H9 (cell line): Measurements from ENCODE around the gene TBCEL. TPM values are rescaled to one million over a fixed set of nuclear protein-coding genes. Genes with fewer than 3 reads are reported as not detected.

Experiments used
- DNase-seq: peaks from one replicate; pipeline ENCODE4 v3.0.0-alpha.2; 2017
- H2AFZ ChIP-seq: one replicate; pipeline ENCODE4 v1.6.1; 2013; ENCODE audit warnings: mild to moderate bottlenecking, low read length, control low read depth, moderate library complexity
- H2AK5ac ChIP-seq: 2 replicates; pipeline ENCODE4 v1.6.1; 2013; ENCODE audit warnings: low read length, control low read depth, mixed read lengths; ENCODE audit not compliant: insufficient read length
- H2BK120ac ChIP-seq: one replicate; pipeline ENCODE4 v1.6.1; 2013; ENCODE audit warnings: low read depth, mild to moderate bottlenecking, low read length, control low read depth, inconsistent platforms; ENCODE audit not compliant: poor library complexity, severe bottlenecking
- H2BK12ac ChIP-seq: 2 replicates; pipeline ENCODE4 v1.6.1; 2013; ENCODE audit warnings: low read length, control low read depth, mixed read lengths, low read depth; ENCODE audit not compliant: insufficient read length
- H2BK15ac ChIP-seq: 2 replicates; pipeline ENCODE4 v1.6.1; 2013; ENCODE audit warnings: low read depth, low read length, control low read depth
- H2BK20ac ChIP-seq: one replicate; pipeline ENCODE4 v1.6.1; 2013; ENCODE audit warnings: low read depth, mild to moderate bottlenecking, low read length, control low read depth, inconsistent platforms; ENCODE audit not compliant: poor library complexity, severe bottlenecking
- H2BK5ac ChIP-seq: 2 replicates; pipeline ENCODE4 v1.6.1; 2013; ENCODE audit warnings: low read length, control low read depth, mixed read lengths; ENCODE audit not compliant: insufficient read length
- H3K14ac ChIP-seq: 2 replicates; pipeline ENCODE4 v1.6.1; 2013; ENCODE audit warnings: low read length, control low read depth; ENCODE audit not compliant: insufficient read depth
- H3K18ac ChIP-seq: 2 replicates; pipeline ENCODE4 v1.6.1; 2013; ENCODE audit warnings: low read depth, mild to moderate bottlenecking, mixed read lengths, low read length, control low read depth; ENCODE audit not compliant: insufficient read length
- H3K23ac ChIP-seq: 2 replicates; pipeline ENCODE4 v1.6.1; 2013; ENCODE audit warnings: low read length, control low read depth, mixed read lengths, low read depth; ENCODE audit not compliant: insufficient read length
- H3K23me2 ChIP-seq: 2 replicates; pipeline ENCODE4 v1.6.1; 2013; ENCODE audit warnings: low read depth, mild to moderate bottlenecking, mixed read lengths, low read length, control low read depth; ENCODE audit not compliant: insufficient read length, poor library complexity, severe bottlenecking
- H3K27ac ChIP-seq: 2 replicates; pipeline ENCODE4 v1.5.1; 2013; ENCODE audit warnings: low read length, control low read depth, mixed read lengths, low read depth; ENCODE audit not compliant: insufficient read length
- H3K27me3 ChIP-seq: 2 replicates; pipeline ENCODE4 v1.6.1; 2013; ENCODE audit warnings: low read length, control low read depth, inconsistent platforms; ENCODE audit not compliant: insufficient read depth
- H3K4ac ChIP-seq: 2 replicates; pipeline ENCODE4 v1.6.1; 2013; ENCODE audit warnings: low read depth, mild to moderate bottlenecking, control low read depth, inconsistent platforms, low read length, moderate library complexity
- H3K4me1 ChIP-seq: 2 replicates; pipeline ENCODE4 v1.6.1; 2013; ENCODE audit warnings: low read length, control low read depth, inconsistent platforms; ENCODE audit not compliant: insufficient read depth
- H3K4me2 ChIP-seq: 2 replicates; pipeline ENCODE4 v1.6.1; 2013; ENCODE audit warnings: low read length, control low read depth, mixed read lengths; ENCODE audit not compliant: insufficient read length, insufficient read depth
- H3K56ac ChIP-seq: 2 replicates; pipeline ENCODE4 v1.6.1; 2013; ENCODE audit warnings: low read depth, mild to moderate bottlenecking, mixed read lengths, low read length, control low read depth; ENCODE audit not compliant: insufficient read length
- H3K79me1 ChIP-seq: 2 replicates; pipeline ENCODE4 v1.6.1; 2013; ENCODE audit warnings: low read depth, mild to moderate bottlenecking, moderate library complexity, low read length, control low read depth, inconsistent platforms; ENCODE audit not compliant: insufficient read depth, poor library complexity, severe bottlenecking
- H3K79me2 ChIP-seq: 2 replicates; pipeline ENCODE4 v1.6.1; 2013; ENCODE audit warnings: low read length, control low read depth, inconsistent platforms; ENCODE audit not compliant: insufficient read depth
- H3K9ac ChIP-seq: 2 replicates; pipeline ENCODE4 v1.6.1; 2013; ENCODE audit warnings: low read length, control low read depth, mixed read lengths; ENCODE audit not compliant: insufficient read length; ENCODE audit errors: extremely low read depth
- H3K9me3 ChIP-seq: one replicate; pipeline ENCODE4 v1.6.1; 2013; ENCODE audit warnings: low read depth, low read length, inconsistent platforms; ENCODE audit not compliant: control insufficient read depth
- H3T11ph ChIP-seq: one replicate; pipeline ENCODE4 v1.6.1; 2013; ENCODE audit warnings: mild to moderate bottlenecking, low read length, control low read depth, inconsistent platforms
- H4K20me1 ChIP-seq: one replicate; pipeline ENCODE4 v1.6.1; 2013; ENCODE audit not compliant: control insufficient read depth, insufficient read length, insufficient read depth
- H4K5ac ChIP-seq: 2 replicates; pipeline ENCODE4 v1.6.1; 2013; ENCODE audit warnings: low read depth, mild to moderate bottlenecking, mixed read lengths, low read length, control low read depth; ENCODE audit not compliant: insufficient read length
- H4K8ac ChIP-seq: replicated peaks from 2 replicates; pipeline ENCODE4 v1.6.1; 2013; ENCODE audit warnings: low read length, control low read depth, mixed read lengths, low read depth; ENCODE audit not compliant: insufficient read length
- H4K91ac ChIP-seq: 2 replicates; pipeline ENCODE4 v1.6.1; 2013; ENCODE audit warnings: low read depth, mild to moderate bottlenecking, moderate library complexity, mixed read lengths, low read length, control low read depth; ENCODE audit not compliant: insufficient read length
- H3K27ac Mint-ChIP-seq, 3 experiments: 2 replicates in 2 of 3; 3 replicates in 1 of 3; pipeline ENCODE4 v1.8.0; 2020 to 2021; ENCODE audit warnings: mixed read lengths in 3 of 3, mild to moderate bottlenecking in 1 of 3, moderate library complexity in 1 of 3
- H3K27me3 Mint-ChIP-seq: 2 replicates; pipeline ENCODE4 v1.8.0; 2021; ENCODE audit warnings: low read depth, mild to moderate bottlenecking, moderate library complexity, mixed read lengths
- H3K36me3 Mint-ChIP-seq, 3 experiments: 2 replicates in 2 of 3; 3 replicates in 1 of 3; pipeline ENCODE4 v1.8.0; 2020 to 2021; ENCODE audit warnings: low read depth in 3 of 3, mixed read lengths in 3 of 3; ENCODE audit not compliant: insufficient read depth in 1 of 3
- H3K4me1 Mint-ChIP-seq, 2 experiments: 2 replicates each; pipeline ENCODE4 v1.8.0; 2020; ENCODE audit warnings: mixed read lengths in 2 of 2
- H3K4me3 Mint-ChIP-seq, 2 experiments: 2 replicates in 1 of 2; 3 replicates in 1 of 2; pipeline ENCODE4 v1.8.0; 2020 to 2021; ENCODE audit warnings: mild to moderate bottlenecking in 2 of 2, mixed read lengths in 2 of 2, moderate library complexity in 1 of 2
- H3K9me3 Mint-ChIP-seq, 2 experiments: 2 replicates in 1 of 2; 3 replicates in 1 of 2; pipeline ENCODE4 v1.8.0; 2020; ENCODE audit warnings: mild to moderate bottlenecking in 2 of 2, mixed read lengths in 2 of 2, moderate library complexity in 1 of 2
- WGBS: extraction: QIAGEN DNeasy Blood & Tissue Kit; methylation state at CpG from one replicate; pipeline ENCODE4 v1.1.7; 2013; ENCODE audit warnings: missing lambda C conversion rate, low lambda C conversion rate, mixed read lengths; ENCODE audit not compliant: insufficient read length; ENCODE audit errors: extremely low coverage; 5-methylcytosine and 5-hydroxymethylcytosine counted together
- total RNA-seq: library from RNA; stranded (reverse); gene quantifications from 2 replicates; pipeline ENCODE4 v1.2.1, GENCODE V29; 2021
- TF ChIP-seq, protein P1 (sequence below): fragments of 200-600 bp; sonication (generic); conservative IDR thresholded peaks from 3 replicates; pipeline ENCODE4 v1.8.0; 2021; ENCODE audit warnings: antibody characterized with exemption, mild to moderate bottlenecking

Gene TBCEL
- total RNA-seq, 1 experiment from 2014 or later, result 17.3 TPM

DNA sequence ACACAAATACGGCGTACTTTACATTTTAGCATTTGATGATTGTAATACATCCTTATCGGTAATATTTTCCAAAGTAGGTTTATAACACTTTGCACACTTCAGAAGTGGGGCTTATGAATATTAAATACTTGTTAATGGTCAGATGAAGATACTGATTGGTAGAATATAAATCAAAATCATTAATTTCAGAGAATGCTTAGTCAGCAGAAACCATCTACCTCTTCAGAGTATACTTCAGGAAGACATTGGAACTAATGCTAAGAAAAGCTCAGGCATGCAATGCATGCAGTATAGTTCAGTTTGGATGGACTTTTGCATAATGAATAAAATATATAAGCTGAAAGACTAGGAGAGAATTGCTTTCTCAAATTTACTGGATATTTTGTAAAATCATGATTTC lies 57.4 kb downstream of the TBCEL start:
- Mint-ChIP-seq H3K27me3 (no peaks in the 10 kb centered on the region), H3K4me1 (no peaks in the 10 kb centered on the region; a peak in 1 of 4 replicates), H3K36me3 (peaks cover 0 to 3% (median 0%) of the 10 kb centered on the region in 3 experiments; a peak in 3 of 7 replicates), H3K27ac (no peak overlapping the region), H3K9me3 (no peaks in the 10 kb centered on the region), H3K4me3 (no peak overlapping the region)
- Histone ChIP-seq H2AK5ac (no peak overlapping the region), H3K18ac (no peak overlapping the region), H2BK15ac (no peak overlapping the region), H2BK20ac (no peak overlapping the region), H3K9ac (no peak overlapping the region), H3K23me2 (no peaks in the 10 kb centered on the region), H3K79me1 (no peaks in the 10 kb centered on the region), H3K23ac (no peak overlapping the region), H2BK120ac (no peak overlapping the region), H4K8ac (no peak overlapping the region), H4K20me1 (no peaks in the 10 kb centered on the region), H3K27ac (no peak overlapping the region), H3K27me3 (no peaks in the 10 kb centered on the region), H2BK12ac (no peak overlapping the region), H3K4me1 (no peaks in the 10 kb centered on the region), H3T11ph (no peak overlapping the region), H4K91ac (no peak overlapping the region), H3K79me2 (no peaks in the 10 kb centered on the region), H3K4me2 (no peak overlapping the region), H3K14ac (no peak overlapping the region), H3K4ac (no peak overlapping the region), H4K5ac (no peak overlapping the region), H3K9me3 (no peaks in the 10 kb centered on the region), H2BK5ac (no peak overlapping the region), H3K56ac (no peak overlapping the region), H2AFZ (no peak overlapping the region)
- TF ChIP-seq, protein P1, sequence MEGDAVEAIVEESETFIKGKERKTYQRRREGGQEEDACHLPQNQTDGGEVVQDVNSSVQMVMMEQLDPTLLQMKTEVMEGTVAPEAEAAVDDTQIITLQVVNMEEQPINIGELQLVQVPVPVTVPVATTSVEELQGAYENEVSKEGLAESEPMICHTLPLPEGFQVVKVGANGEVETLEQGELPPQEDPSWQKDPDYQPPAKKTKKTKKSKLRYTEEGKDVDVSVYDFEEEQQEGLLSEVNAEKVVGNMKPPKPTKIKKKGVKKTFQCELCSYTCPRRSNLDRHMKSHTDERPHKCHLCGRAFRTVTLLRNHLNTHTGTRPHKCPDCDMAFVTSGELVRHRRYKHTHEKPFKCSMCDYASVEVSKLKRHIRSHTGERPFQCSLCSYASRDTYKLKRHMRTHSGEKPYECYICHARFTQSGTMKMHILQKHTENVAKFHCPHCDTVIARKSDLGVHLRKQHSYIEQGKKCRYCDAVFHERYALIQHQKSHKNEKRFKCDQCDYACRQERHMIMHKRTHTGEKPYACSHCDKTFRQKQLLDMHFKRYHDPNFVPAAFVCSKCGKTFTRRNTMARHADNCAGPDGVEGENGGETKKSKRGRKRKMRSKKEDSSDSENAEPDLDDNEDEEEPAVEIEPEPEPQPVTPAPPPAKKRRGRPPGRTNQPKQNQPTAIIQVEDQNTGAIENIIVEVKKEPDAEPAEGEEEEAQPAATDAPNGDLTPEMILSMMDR, result no peak
- DNase-seq, result no peak
- no CpG with 5 or more reads among the region's 3 CpGs for WGBS
